Measurements from ENCODE around the gene MYCBPAP.

The MYCBPAP gene

GRCh38 chr17:50518384-50519023 lies 10.3 kb downstream of the MYCBPAP start:
- DNase-seq (ENCODE audit: low spot score), result no peak

GRCh38 chr17:50519141-50519834 lies 11.0 kb downstream of the MYCBPAP start:
- no peak for DNase-seq (ENCODE audit: low spot score)

- no peak for DNase-seq (ENCODE audit: low spot score)
These were observed 12.2 kb downstream of the MYCBPAP start for GRCh38 chr17:50520483-50520882.

GRCh38 chr17:50521514-50521913 lies 13.3 kb downstream of the MYCBPAP start:
- DNase-seq (ENCODE audit: low spot score), result no peak

GRCh38 chr17:50522766-50523165 lies 14.5 kb downstream of the MYCBPAP start:
- DNase-seq (ENCODE audit: low spot score), result no peak

- no peak for DNase-seq (ENCODE audit: low spot score)
These were observed 15.0 kb downstream of the MYCBPAP start for GRCh38 chr17:50523208-50523607.

GRCh38 chr17:50524838-50525237 lies 16.6 kb downstream of the MYCBPAP start:
- DNase-seq (ENCODE audit: low spot score), result no peak

GRCh38 chr17:50527155-50527762 lies 19.0 kb downstream of the MYCBPAP start:
- DNase-seq (ENCODE audit: low spot score), result no peak

- DNase-seq (ENCODE audit: low spot score), result no peak
These were observed 19.8 kb downstream of the MYCBPAP start for GRCh38 chr17:50527949-50528474.

GRCh38 chr17:50529849-50530248 lies 21.6 kb downstream of the MYCBPAP start:
- no peak for DNase-seq (ENCODE audit: low spot score)

GRCh38 chr17:50531428-50532025 lies 23.3 kb downstream of the MYCBPAP start:
- DNase-seq (ENCODE audit: low spot score), result no peak

GRCh38 chr17:50532452-50533024 lies 24.3 kb downstream of the MYCBPAP start, which contains the start of gene EPN3:
Gene EPN3 (plus strand): TSS chr17:50532735. CDS start chr17:50536557, 3,822 bp downstream.
- no peak for DNase-seq (ENCODE audit: low spot score)

GRCh38 chr17:50533185-50533584 lies 24.9 kb downstream of the MYCBPAP start:
- DNase-seq (ENCODE audit: low spot score), result no peak

- no peak for DNase-seq (ENCODE audit: low spot score)
These were observed 25.5 kb downstream of the MYCBPAP start for GRCh38 chr17:50533720-50534148.

- no peak for DNase-seq (ENCODE audit: low spot score)
These were observed 26.2 kb downstream of the MYCBPAP start for GRCh38 chr17:50534222-50534978.

- DNase-seq (ENCODE audit: low spot score), result no peak
These were observed 26.7 kb downstream of the MYCBPAP start for GRCh38 chr17:50534979-50535326.

GRCh38 chr17:50535407-50535806 lies 27.2 kb downstream of the MYCBPAP start:
- no peak for DNase-seq (ENCODE audit: low spot score)

GRCh38 chr17:50536683-50537646 lies 28.7 kb downstream of the MYCBPAP start:
- DNase-seq (ENCODE audit: low spot score), result no peak

GRCh38 chr17:50537721-50538548 lies 29.7 kb downstream of the MYCBPAP start:
- no peak for DNase-seq (ENCODE audit: low spot score)
